ENCODE data around the gene NKPD1.

GRCh38 chr19:45175515-45176345 lies 14.9 kb upstream of the NKPD1 start:
- TF ChIP-seq POLR2A (IDR thresholded peaks at IDR 0.05; ENCODE audit: extremely low read depth, insufficient read length) (no peak), CTCF (IDR thresholded peaks at IDR 0.05; ENCODE audit: low read depth, low read length) (no peak), MAX (IDR thresholded peaks at IDR 0.05; ENCODE audit: low read depth, low read length) (no peak)

Data from NB4 (cell line).